Measurements from ENCODE around the gene SH3PXD2A. TPM values are rescaled to one million over a fixed set of nuclear protein-coding genes. Genes with fewer than 3 reads are reported as not detected.
A peak's percentile ranks its signal among the peaks of the same experiment; 100 is the strongest.

Gene SH3PXD2A
- total RNA-seq, 1 donor from 2014 or later: 2.4 TPM

- no peak for DNase-seq
Measured at GRCh38 chr10:103574097-103575061, 281.0 kb downstream of the SH3PXD2A start.

DNA sequence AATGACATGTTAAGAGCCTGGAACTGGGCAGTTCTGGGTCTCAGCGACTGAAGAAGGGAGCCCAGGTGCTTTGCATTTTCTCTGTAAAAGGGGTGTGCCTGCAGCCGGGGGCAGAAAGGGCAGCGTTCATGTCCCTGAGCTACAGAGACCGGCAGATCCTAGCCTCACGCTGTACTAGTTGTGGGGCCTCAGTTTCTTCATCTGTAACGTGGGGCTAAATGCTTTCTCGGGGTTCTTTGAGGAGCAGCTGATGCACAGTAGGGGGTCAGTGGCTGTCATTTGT, 282.2 kb downstream of the SH3PXD2A start:
- no peak for DNase-seq

DNA sequence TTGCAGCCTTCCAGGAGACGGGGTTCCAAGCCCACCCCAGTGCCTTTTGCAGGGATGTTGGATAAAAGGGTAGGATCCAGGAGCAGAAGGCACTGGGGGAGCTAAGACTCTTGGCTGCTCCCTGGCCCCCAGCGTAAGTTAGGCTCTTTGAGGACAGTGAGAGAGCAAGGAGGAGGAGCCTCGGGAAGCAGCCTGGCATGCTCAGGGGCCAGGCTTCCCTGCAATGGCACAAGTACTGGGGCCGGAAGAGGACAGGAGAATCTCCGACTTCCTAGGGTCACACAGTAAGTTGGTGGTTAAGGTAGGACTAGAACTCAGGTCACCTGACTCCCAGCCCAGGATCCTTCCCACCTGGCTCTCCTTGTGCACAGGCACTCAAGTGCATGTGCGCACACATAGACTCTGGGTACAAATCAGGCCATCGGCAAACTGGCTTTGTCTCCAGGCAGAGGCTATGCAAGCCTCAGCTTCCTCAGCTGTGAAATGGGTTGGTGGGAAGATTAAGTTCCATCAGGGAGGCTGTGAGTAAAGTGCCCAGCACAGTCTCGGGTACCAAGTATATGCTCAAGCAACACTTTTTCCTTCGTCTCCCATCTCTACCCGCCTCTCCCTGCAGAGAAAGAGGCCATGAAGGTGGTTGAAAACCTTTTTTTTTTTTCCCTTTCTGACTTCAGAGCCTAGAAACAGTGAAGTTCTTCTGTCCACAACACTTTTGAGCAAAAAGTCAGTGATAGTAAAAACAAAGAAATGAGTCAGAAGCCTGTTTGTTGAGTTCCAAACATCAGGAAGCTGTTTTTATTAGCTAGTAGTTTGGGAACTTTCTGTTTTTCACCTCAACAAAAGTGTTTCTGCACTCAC, 282.8 kb downstream of the SH3PXD2A start:
- DNase-seq: no peak

GRCh38 chr10:103571656-103571975, 283.8 kb downstream of the SH3PXD2A start:
- no peak for DNase-seq

GRCh38 chr10:103570844-103571655, 284.3 kb downstream of the SH3PXD2A start:
- DNase-seq: no peak

- no peak for DNase-seq
Measured at GRCh38 chr10:103569896-103570295, 285.5 kb downstream of the SH3PXD2A start.

GRCh38 chr10:103568505-103568904, 286.9 kb downstream of the SH3PXD2A start:
- no peak for DNase-seq

DNA sequence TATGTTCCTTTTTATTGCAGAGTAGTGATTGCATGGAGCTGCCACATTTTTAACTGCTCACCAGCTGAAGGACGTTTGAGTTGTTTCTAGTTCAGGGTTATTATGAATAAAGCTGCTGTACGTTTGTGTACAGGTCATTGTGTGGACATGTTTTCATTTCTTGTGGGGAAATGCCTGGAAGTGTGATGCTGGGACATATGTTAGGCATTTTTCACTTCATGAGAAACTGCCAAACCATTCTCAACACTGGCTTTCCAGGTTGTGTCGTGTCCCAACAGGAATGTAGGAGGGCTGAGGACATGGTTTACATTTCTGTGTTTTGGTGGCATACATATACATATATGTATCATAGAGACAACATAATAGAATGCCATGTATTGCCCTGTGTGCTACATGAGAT, 288.8 kb downstream of the SH3PXD2A start:
- no peak for DNase-seq

GRCh38 chr10:103564776-103565520, 290.4 kb downstream of the SH3PXD2A start:
- DNase-seq: peak; percentile 51

DNA sequence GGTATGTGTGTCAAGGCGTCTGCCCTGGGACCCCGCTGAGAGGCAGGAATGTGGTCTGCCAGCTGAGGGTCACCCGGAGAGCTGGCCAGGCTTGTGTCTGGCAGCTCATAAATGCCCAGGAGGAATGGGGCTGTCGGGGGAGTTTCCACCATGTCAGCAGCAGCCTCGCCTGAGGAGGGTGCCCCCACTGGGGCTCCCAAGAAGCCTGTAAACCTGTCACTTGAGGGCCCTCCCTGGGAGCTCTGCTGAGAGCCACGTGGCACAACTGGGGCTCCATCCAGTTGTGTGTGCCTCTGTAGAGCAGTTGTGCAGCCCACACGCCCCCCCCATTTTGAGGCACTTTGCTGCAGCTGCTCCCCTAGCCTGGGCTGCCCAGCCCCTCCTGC, 291.3 kb downstream of the SH3PXD2A start:
- DNase-seq: no peak

GRCh38 chr10:103563231-103564115, 291.9 kb downstream of the SH3PXD2A start:
- DNase-seq: no peak

- DNase-seq: no peak
Measured at GRCh38 chr10:103562383-103562782, 293.0 kb downstream of the SH3PXD2A start.

GRCh38 chr10:103560886-103561285, 294.5 kb downstream of the SH3PXD2A start:
- no peak for DNase-seq

GRCh38 chr10:103559776-103560175, 295.6 kb downstream of the SH3PXD2A start:
- no peak for DNase-seq

DNA sequence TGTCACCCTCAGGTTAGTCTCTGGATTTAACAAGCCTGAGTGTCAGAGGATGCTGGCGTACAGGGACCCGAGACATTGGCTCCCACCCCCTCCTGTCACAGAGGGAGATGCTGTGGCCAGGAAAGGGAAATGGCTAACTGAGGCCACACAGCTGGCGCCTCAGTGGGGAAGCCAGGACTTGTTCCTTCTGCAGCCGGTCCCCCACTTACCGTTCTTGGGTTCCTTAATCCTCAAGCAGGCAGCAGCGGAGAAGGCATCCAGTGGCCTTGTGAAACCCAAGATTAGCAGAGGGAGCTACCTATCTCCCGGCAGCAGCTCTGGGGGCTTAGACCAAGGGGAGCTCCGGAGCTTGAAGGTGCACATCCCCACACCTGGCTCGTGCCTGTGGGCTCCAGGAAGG, 296.5 kb downstream of the SH3PXD2A start:
- no peak for DNase-seq

DNA sequence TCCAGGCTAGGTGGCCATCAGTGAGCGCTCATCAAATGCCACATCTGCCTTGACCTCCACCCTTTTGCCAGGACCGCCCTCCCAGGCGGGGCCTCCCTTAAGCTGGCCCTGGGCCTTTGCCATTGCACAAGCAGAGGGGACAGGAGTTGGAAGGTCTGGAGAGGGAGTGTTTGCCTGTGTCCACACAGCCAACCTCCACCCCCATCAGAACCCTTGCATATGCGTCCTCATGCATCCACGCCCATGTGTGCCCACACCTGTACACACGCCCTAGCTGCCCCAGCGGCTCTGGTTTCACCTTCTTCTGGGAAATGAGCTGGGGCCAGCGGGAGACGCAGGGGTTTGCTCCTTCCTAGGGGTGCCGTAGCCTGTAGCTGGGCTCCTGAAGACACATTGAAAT, 297.9 kb downstream of the SH3PXD2A start:
- no peak for DNase-seq

DNA sequence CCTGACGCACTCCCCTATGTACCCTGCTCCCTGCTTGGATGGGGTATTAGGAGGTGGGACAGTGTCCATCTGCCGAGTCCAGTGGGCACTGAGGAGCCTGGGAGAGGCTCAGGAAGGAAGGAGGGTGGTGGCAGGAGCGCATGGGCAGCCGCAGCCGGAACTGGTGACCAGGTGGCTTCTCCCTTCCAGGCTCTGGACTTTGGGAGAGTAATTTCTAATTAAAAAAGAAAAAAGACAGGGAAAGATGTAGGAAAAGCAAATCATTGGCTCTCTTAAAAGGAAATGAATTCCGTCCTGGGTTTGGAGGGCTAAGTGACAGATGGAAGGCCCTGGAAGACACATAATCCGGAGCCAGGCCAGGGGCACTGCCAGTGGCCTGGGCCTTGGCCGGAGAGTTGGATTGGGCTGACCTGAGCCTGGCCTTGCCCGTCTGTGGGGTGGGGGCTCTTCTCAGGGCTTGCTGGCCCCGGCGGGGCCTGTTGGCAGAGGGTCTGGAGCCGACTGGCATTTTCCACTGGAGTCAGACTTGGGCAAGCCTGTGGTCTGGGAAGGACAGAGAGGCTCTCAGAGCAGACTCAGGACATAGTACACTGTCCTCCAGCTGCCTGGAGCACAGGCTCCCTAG, 298.9 kb downstream of the SH3PXD2A start:
- no peak for DNase-seq

DNA sequence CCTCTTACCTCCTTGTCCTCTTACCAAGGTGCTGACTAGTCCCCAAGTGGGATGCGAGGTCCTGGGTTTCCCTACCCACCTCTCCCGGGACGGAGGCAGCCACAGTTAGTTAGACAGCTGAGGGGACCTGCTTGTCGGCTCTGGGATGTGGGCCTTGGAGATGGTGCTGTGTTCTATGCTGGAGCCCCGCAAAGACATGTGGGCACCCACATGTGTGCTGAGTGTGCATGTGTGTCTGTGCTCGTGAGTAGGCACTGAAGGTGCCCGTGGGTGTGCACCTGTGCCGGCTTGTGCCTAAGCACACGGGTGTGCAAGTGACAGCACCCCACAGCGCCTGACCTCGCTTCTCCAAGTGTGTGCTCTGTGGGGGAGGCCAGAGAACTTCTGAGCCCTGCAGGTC, 299.7 kb downstream of the SH3PXD2A start:
- DNase-seq: no peak

DNA sequence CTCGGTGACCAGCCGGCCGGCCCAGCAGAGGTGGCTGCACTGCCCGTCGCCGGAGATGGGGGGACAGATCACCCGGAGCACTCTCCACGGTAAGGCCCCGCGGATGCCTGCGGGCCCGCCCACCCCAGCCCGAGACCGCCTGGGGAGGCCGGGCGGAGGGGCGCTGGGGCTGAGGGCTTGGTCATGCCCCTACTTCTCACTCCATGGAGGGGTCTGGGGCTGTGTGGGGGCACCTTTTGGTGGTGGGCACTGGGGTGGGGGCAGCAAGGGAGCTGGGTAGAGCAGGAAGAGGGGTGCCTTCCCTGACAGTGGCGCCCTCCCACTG, 300.1 kb downstream of the SH3PXD2A start:
- no peak for DNase-seq

GRCh38 chr10:103554488-103555324, 300.7 kb downstream of the SH3PXD2A start:
- DNase-seq: peak; percentile 45
